Jurkat, Clone E6-1 (cell line): ENCODE results near the gene SULT2A1.
A peak's percentile ranks its signal among the peaks of the same experiment; 100 is the strongest.
"Not testable (repeated sequence)": the region's sequence is repeated elsewhere in the genome, so short reads cannot be mapped to it uniquely, and the experiment has no call there.

Experiments
- DNase-seq: peaks from one replicate; pipeline ENCODE4 v3.0.0-alpha.2; 2011; ENCODE audit warnings: low read depth, low spot score
- H3K4me3 ChIP-seq: 2 replicates; pipeline ENCODE4 v1.5.1; 2011; ENCODE audit warnings: mild to moderate bottlenecking, low read length, control low read depth, moderate library complexity

Gene SULT2A1

GRCh38 chr19:47863514-47863936 is 22.6 kb downstream of the SULT2A1 start:
- peak; percentile 31 for DNase-seq
- H3K4me3 ChIP-seq, result no peak overlapping the region

- DNase-seq, result no peak
- no peak overlapping the region for H3K4me3 ChIP-seq
Observed at GRCh38 chr19:47861630-47862029, 24.5 kb downstream of the SULT2A1 start.

GRCh38 chr19:47860602-47861297 is 25.4 kb downstream of the SULT2A1 start:
- no peak overlapping the region for H3K4me3 ChIP-seq
- DNase-seq, result no peak

DNA sequence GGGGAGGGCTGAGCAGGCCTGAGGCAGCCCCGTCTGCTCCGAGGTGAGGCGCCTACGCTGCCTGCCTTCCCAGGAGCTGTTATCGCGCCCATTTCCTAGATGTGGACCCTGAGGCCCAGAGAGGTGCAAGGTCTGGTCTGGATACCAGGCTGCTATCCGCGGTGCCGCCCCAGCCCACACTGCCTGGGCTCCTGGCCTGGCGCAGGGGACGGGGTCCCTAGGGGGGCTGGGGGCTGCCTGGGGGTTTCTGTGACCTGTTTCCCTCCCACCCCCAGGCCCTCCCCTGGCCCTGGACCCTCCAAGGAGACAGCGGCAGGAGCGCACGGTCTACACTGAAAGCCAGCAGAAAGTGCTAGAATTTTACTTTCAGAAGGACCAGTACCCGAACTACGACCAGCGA is 26.3 kb downstream of the SULT2A1 start:
- not testable (repeated sequence) for H3K4me3 ChIP-seq, DNase-seq

GRCh38 chr19:47858646-47859285 is 27.3 kb downstream of the SULT2A1 start, which contains the start of gene TPRX2:
Gene TPRX2, plus strand, starts transcription at chr19:47859235. Its CDS starts 12 bp downstream, at chr19:47859247.
- not testable (repeated sequence) for H3K4me3 ChIP-seq

GRCh38 chr19:47858231-47858630 is 27.9 kb downstream of the SULT2A1 start:
- H3K4me3 ChIP-seq, DNase-seq: not testable (repeated sequence)

More at GRCh38 chr19:47858646-47859285, 27.3 kb downstream of the SULT2A1 start, which contains the start of gene TPRX2:
- not testable (repeated sequence) for DNase-seq

DNA sequence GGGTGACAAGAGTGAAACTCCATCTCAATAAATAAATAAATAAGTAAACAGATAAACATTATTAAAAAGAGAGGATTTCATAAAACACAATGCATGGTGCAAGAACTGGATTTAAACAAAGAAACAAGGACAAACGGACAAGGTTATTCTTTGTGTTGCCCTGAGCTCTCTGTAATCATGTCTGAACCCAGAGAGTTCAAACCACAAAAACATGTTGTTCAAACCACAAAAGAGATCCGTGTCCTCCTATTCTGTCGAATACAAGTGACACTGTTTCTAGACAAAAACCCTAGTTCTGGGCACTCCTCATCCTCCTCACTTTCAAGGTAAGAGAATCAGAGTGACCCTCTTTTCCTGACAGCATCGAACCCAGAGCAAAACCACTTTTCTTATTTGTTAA is 31.7 kb downstream of the SULT2A1 start:
- DNase-seq, result peak; percentile 12

GRCh38 chr19:47853003-47853402 is 33.1 kb downstream of the SULT2A1 start:
- DNase-seq, result no peak
- no peak overlapping the region for H3K4me3 ChIP-seq

More for the DNA sequence above, 31.7 kb downstream of the SULT2A1 start:
- no peak overlapping the region for H3K4me3 ChIP-seq

DNA sequence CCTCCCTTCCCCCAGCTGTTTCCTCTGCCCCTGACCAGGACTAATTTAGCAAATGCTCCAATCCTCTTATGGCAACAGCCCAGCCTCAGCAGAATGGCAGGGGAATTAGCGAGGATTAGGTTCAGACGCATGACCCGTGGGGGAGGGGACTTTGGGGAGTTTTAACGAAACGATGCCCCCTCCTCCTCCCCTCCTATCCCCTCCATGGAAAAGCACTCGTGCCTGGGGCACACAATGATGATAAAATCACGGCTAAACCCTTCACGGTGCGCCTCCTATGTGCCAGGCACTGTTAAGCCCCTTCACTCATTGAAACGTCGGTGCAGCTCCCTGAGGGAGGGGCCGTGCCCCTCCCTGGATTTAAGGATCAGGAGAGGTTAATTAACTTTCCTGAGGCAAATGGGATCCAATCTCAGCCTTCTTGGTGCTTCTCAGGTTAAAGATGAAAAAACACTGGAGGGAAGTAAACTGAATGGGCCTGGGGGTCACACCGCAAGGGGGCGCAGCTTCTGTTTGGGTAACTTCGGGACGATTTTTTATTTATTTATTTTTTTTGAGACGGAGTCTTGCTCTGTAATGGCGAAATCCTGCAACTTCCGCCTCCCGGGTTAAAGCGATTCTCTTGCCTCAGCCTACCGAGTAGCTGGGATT is 37.2 kb downstream of the SULT2A1 start:
- H3K4me3 ChIP-seq, result no peak overlapping the region
- DNase-seq, result peak; percentile 32

- H3K4me3 ChIP-seq, result no peak overlapping the region
Observed at GRCh38 chr19:47848425-47848822, 37.7 kb downstream of the SULT2A1 start.

GRCh38 chr19:47842941-47843340 is 43.2 kb downstream of the SULT2A1 start:
- DNase-seq, result no peak
- H3K4me3 ChIP-seq, result no peak overlapping the region

More at GRCh38 chr19:47848425-47848822, 37.7 kb downstream of the SULT2A1 start:
- DNase-seq, result no peak

DNA sequence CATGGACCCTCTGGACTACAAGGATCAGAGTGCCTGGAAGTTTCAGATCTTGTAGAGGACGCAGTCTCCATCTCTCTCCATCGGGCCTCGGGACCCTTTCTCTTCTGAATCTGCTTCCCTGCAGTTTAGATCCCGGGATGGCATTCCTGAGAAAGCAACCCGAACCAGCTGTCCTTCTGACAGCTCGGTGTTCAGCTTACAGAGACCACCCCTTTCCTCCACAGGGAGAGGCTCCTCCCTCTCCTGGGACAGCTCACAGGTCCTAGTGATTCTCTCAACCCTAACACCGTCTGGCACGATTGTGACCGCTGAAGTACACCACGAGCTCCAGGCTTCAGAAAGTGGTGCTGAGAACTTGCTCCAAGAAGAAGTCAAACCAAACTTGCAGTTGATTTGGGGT is 46.2 kb downstream of the SULT2A1 start:
- DNase-seq, result no peak
- no peak overlapping the region for H3K4me3 ChIP-seq

- no peak overlapping the region for H3K4me3 ChIP-seq
- DNase-seq, result no peak
Observed at GRCh38 chr19:47839411-47839810, 46.7 kb downstream of the SULT2A1 start.

GRCh38 chr19:47836038-47836437 is 50.1 kb downstream of the SULT2A1 start:
- H3K4me3 ChIP-seq, result no peak overlapping the region
- DNase-seq, result no peak

DNA sequence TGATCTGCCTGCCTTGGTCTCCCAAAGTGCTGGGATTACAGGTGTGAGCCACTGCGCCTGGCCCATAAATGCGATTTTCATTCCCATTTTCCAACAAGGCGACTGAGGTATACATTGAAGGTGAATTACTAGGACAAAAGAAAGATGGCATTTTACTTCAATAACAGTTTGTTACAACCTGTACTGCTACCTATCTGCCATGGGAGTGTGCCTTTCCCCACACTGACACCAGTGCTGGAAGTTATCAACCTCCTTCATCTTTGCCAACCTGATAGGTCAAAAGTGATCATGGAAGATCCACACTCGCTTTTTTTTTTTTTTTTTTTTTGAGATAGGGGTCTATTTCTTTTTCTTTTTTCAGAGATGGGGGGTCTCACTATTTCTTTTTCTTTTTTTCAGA is 53.4 kb downstream of the SULT2A1 start:
- H3K4me3 ChIP-seq, result no peak overlapping the region
- DNase-seq, result no peak

DNA sequence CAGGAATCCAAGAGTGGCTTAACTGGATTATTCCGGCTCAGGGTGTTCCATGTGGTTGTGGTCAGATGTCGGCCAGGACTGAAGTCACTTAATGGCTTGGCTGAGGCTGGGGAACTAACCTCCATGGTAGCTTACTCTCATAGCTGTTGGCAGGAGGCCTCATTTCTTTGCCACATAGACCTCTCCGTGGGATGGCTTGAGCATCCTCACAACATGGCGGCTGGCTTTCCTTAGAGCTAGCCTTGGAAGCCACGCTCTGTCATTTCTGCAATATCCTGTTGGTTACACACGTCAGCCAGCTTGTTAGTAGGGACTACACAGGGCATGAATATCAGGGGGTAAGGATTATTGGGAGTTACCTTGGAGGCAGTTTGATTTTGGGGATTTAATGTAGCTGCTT is 59.3 kb downstream of the SULT2A1 start:
- no peak overlapping the region for H3K4me3 ChIP-seq
- DNase-seq, result no peak

- DNase-seq, result no peak
- H3K4me3 ChIP-seq, result no peak overlapping the region
Observed at GRCh38 chr19:47824396-47824795, 61.7 kb downstream of the SULT2A1 start.

DNA sequence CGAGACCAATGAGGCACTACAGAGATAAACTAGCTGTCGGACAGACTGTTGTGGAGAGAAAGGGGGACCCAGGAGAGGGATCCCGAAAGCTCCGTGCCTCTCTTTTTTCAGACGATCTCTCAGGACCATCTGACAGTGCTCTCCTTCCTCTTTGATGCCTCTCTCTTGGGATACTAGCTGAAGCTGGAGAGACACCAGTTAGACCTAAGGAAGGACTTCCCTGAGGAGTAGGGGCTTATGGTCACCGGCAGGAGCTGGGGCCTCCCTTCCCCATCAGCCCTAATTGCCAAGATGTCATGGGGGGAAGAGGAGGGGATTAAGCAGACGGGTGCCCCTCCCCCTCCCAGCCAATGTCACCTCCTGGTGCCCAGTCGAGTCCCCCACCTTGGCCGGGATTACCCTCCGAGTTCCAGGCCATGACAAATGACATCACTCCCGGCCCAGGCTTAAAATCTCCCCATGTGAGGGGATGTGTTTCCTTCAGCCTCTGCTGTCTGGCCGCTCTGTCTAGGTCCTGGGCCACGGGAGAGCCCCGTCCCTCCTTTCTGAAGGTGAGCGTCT is 64.6 kb downstream of the SULT2A1 start, which contains the start of gene CRX:
Gene CRX, plus strand, starts transcription at position 478 of the 561 bp plus-strand sequence. CDS start 12,507 bp downstream, outside the sequence.
- no peak within 1 kb of the TSS for H3K4me3 ChIP-seq
- no peak for DNase-seq
